ENCODE results near the gene MYO7B.
"Not testable (repeated sequence)": the region's sequence is repeated elsewhere in the genome, so short reads cannot be mapped to it uniquely, and the experiment has no call there.

The MYO7B gene

GRCh38 chr2:127552846-127553245, 17.4 kb downstream of the MYO7B start:
- DNase-seq (ENCODE audit: low spot score), result no peak

GRCh38 chr2:127558911-127559310, 23.4 kb downstream of the MYO7B start:
- DNase-seq (ENCODE audit: low spot score), result no peak

- no peak for DNase-seq (ENCODE audit: low spot score)
These were observed 24.0 kb downstream of the MYO7B start for GRCh38 chr2:127559454-127559853.

- no peak for DNase-seq (ENCODE audit: low spot score)
These were observed 24.9 kb downstream of the MYO7B start for GRCh38 chr2:127560201-127560930.

GRCh38 chr2:127560931-127561280, 25.4 kb downstream of the MYO7B start:
- no peak for DNase-seq (ENCODE audit: low spot score)

GRCh38 chr2:127561371-127561770, 25.9 kb downstream of the MYO7B start:
- DNase-seq (ENCODE audit: low spot score), result no peak

- no peak for DNase-seq (ENCODE audit: low spot score)
These were observed 27.5 kb downstream of the MYO7B start for GRCh38 chr2:127562936-127563335.

GRCh38 chr2:127563458-127564428, 28.3 kb downstream of the MYO7B start:
- no peak for DNase-seq (ENCODE audit: low spot score)

GRCh38 chr2:127564429-127565260, 29.2 kb downstream of the MYO7B start:
- DNase-seq (ENCODE audit: low spot score), result no peak

GRCh38 chr2:127565261-127566138, 30.0 kb downstream of the MYO7B start:
- DNase-seq (ENCODE audit: low spot score), result no peak

GRCh38 chr2:127566139-127566417, 30.6 kb downstream of the MYO7B start:
- DNase-seq (ENCODE audit: low spot score), result no peak

GRCh38 chr2:127566576-127566975, 31.1 kb downstream of the MYO7B start:
- DNase-seq (ENCODE audit: low spot score), result no peak

GRCh38 chr2:127567351-127567854, 31.9 kb downstream of the MYO7B start:
- DNase-seq (ENCODE audit: low spot score), result no peak

GRCh38 chr2:127568128-127568527, 32.6 kb downstream of the MYO7B start:
- no peak for DNase-seq (ENCODE audit: low spot score)

- DNase-seq (ENCODE audit: low spot score), result no peak
These were observed 34.2 kb downstream of the MYO7B start for GRCh38 chr2:127569666-127570065.

GRCh38 chr2:127570282-127571250, 35.1 kb downstream of the MYO7B start:
- no peak for DNase-seq (ENCODE audit: low spot score)

- not testable (repeated sequence) for DNase-seq (ENCODE audit: low spot score)
These were observed 36.9 kb downstream of the MYO7B start for GRCh38 chr2:127572352-127572751.

GRCh38 chr2:127572841-127573240, 37.4 kb downstream of the MYO7B start:
- no peak for DNase-seq (ENCODE audit: low spot score)

GRCh38 chr2:127573298-127573697, 37.8 kb downstream of the MYO7B start:
- DNase-seq (ENCODE audit: low spot score), result no peak

- no peak for DNase-seq (ENCODE audit: low spot score)
These were observed 38.3 kb downstream of the MYO7B start for GRCh38 chr2:127573771-127574170.

Measured in COLO829 (cell line).